ENCODE measurements around the gene TGFBR2.

Gene TGFBR2

DNA sequence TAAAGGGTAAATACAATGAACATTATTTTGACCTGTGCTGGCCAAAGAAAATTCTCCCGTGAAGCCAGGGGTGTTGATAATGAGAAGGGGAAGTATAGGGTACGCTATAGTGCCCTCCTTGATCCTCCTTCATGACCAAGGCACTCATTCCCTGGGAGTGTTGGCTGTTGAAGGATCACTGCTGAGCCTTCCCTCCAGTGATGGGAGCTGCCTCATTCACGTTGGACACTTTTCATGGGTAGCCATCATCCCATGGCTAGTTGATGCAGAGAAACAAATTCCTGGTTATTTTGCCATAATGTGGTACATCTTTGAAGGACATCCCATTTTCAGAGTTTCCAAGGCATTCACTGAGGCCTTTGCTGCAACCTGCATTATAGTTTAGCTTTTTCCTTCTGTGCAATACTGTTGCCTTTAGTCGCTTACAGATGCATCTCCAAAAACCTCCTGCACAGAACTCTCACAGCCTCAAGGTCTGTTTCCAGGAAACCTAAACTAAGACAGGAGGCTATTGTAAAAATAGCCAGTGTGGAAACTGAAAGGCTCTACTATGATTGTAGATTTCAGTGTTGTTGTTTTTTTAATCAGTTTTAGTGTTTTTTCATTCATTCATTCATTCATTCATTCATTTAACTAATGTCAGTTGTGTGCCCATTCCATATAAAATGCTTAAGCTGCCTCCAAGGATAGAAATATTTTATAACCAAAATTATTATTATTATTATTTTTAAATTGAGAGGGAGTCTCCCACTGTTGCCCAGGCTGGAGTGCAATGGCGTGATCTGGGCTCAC is 40.8 kb downstream of the TGFBR2 start:
- Histone ChIP-seq H3K4me2 (ENCODE audit: low read depth, low read length, poor library complexity, severe bottlenecking) (no peak overlapping the region), H3K4me3 (ENCODE audit: insufficient read depth, low read length, poor library complexity, severe bottlenecking) (no peak overlapping the region), H3K9me2 (replicated peaks; ENCODE audit: insufficient read depth, low read length) (no peaks in the 10 kb centered on the region), H3K36me3 (ENCODE audit: low read length) (peaks cover 25% of the 10 kb centered on the region), H4K20me1 (ENCODE audit: low read depth, low read length) (no peaks in the 10 kb centered on the region), H3K9me3 (ENCODE audit: insufficient read depth, low read length) (no peaks in the 10 kb centered on the region), H3K27me3 (ENCODE audit: low read length) (no peaks in the 10 kb centered on the region), H3F3A (ENCODE audit: insufficient read depth) (peaks cover 45% of the 10 kb centered on the region), H3K27ac (ENCODE audit: low read depth, low read length) (no peak overlapping the region; the same call in 1 of the 2 replicates), H3K79me2 (ENCODE audit: insufficient read depth, low read length) (peaks cover 22% of the 10 kb centered on the region), H3K9ac (ENCODE audit: low read length) (no peak overlapping the region), H2AFZ (ENCODE audit: low read depth, low read length, severe bottlenecking) (no peak overlapping the region)
- no peak for TF ChIP-seq EZH2phosphoT487 (conservative IDR thresholded peaks at IDR 0.05; ENCODE audit: low read length)
- no peak for TF ChIP-seq CTCF (IDR thresholded peaks at IDR 0.05; ENCODE audit: insufficient read depth, low read length, poor library complexity, severe bottlenecking)

- H3F3A ChIP-seq (ENCODE audit: insufficient read depth) = peaks cover 29% of the 10 kb centered on the region
- H3K9me3 ChIP-seq (ENCODE audit: insufficient read depth, low read length) = no peaks in the 10 kb centered on the region
- H3K79me2 ChIP-seq (ENCODE audit: insufficient read depth, low read length) = peaks cover 9% of the 10 kb centered on the region
- peaks cover 25% of the 10 kb centered on the region for H3K36me3 ChIP-seq (ENCODE audit: low read length)
- H3K27me3 ChIP-seq (ENCODE audit: low read length) = no peaks in the 10 kb centered on the region
- H3K9me2 ChIP-seq (replicated peaks; ENCODE audit: insufficient read depth, low read length) = no peaks in the 10 kb centered on the region
- TF ChIP-seq CTCF (IDR thresholded peaks at IDR 0.05; ENCODE audit: insufficient read depth, low read length, poor library complexity, severe bottlenecking) = no peak
- TF ChIP-seq EZH2phosphoT487 (conservative IDR thresholded peaks at IDR 0.05; ENCODE audit: low read length) = no peak
- H2AFZ ChIP-seq (ENCODE audit: low read depth, low read length, severe bottlenecking) = no peak overlapping the region
- H4K20me1 ChIP-seq (ENCODE audit: low read depth, low read length) = no peaks in the 10 kb centered on the region
- peak overlapping the region; percentile 39 for H3K9ac ChIP-seq (ENCODE audit: low read length)
- H3K4me2 ChIP-seq (ENCODE audit: low read depth, low read length, poor library complexity, severe bottlenecking) = peak overlapping the region; percentile 56
- H3K27ac ChIP-seq (ENCODE audit: low read depth, low read length) = peak overlapping the region; percentile 88
- peak overlapping the region; percentile 15 for H3K4me3 ChIP-seq (ENCODE audit: insufficient read depth, low read length, poor library complexity, severe bottlenecking)
Observed at GRCh38 chr3:30648670-30649357, 42.4 kb downstream of the TGFBR2 start.

DNA sequence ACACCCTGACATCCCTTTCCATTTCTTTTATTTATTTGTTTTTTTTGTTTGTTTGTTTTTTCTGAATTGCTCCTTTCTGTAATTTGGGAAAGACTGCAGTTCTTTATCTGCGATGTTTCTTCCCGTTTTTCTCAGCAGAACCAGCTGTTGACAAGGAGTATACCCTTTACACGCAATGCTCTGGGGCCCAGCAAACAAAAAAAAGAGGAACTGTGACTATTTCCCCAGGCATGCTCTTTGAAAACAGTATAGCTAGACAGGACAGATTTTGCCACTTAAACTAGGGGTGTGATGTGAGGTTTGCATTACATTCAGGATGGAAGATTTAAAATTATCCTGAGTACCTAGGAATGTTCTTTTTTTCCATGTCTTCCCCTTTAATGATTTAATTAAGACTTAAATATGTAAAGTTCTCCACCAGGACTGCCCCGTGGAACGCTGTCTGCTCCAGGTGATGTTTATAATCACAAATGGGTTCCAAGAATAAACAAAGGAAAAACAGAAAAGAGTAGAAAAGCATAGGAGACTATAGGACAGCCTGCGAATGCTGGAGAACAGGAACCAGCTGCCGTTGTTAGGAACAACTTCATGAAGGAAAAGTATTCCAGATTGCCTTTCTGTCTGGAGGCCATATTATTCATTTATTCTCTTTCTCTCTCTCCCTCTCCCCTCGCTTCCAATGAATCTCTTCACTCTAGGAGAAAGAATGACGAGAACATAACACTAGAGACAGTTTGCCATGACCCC is 43.3 kb downstream of the TGFBR2 start:
- Histone ChIP-seq H3K4me2 (ENCODE audit: low read depth, low read length, poor library complexity, severe bottlenecking) (peak overlapping the region; percentile 56), H2AFZ (ENCODE audit: low read depth, low read length, severe bottlenecking) (no peak overlapping the region), H4K20me1 (ENCODE audit: low read depth, low read length) (no peaks in the 10 kb centered on the region), H3K4me3 (ENCODE audit: insufficient read depth, low read length, poor library complexity, severe bottlenecking) (peak overlapping the region; percentile 15), H3K79me2 (ENCODE audit: insufficient read depth, low read length) (peaks cover 8% of the 10 kb centered on the region), H3K9ac (ENCODE audit: low read length) (peak overlapping the region; percentile 39), H3F3A (ENCODE audit: insufficient read depth) (peaks cover 19% of the 10 kb centered on the region), H3K9me3 (ENCODE audit: insufficient read depth, low read length) (no peaks in the 10 kb centered on the region), H3K36me3 (ENCODE audit: low read length) (peaks cover 28% of the 10 kb centered on the region), H3K27ac (ENCODE audit: low read depth, low read length) (peak overlapping the region; percentile 88), H3K27me3 (ENCODE audit: low read length) (no peaks in the 10 kb centered on the region), H3K9me2 (replicated peaks; ENCODE audit: insufficient read depth, low read length) (no peaks in the 10 kb centered on the region)
- TF ChIP-seq EZH2phosphoT487 (conservative IDR thresholded peaks at IDR 0.05; ENCODE audit: low read length) (no peak), CTCF (IDR thresholded peaks at IDR 0.05; ENCODE audit: insufficient read depth, low read length, poor library complexity, severe bottlenecking) (no peak)

All from SU-DHL-6 (cell line).